Testis (tissue), 2 donors: ENCODE measurements around the gene CHRM2.

Experiments
- CTCF ChIP-seq, 3 experiments: fragments of 450-650 bp in 2 of 3; fragments of 200-600 bp in 1 of 3; sonication (generic) in 1 of 3; IDR thresholded peaks; one replicate each; pipeline ENCODE4 v1.5.1; 2016 to 2019; ENCODE audit warnings: antibody characterized with exemption in 3 of 3, mild to moderate bottlenecking in 2 of 3, moderate library complexity in 1 of 3
- POLR2A ChIP-seq: fragments of 450-650 bp; IDR thresholded peaks from one replicate; pipeline ENCODE4 v1.6.1; 2017; ENCODE audit warnings: antibody characterized with exemption, mild to moderate bottlenecking, moderate library complexity

- TF ChIP-seq CTCF (IDR thresholded peaks at IDR 0.05): no peak
- TF ChIP-seq POLR2A: no peak
Measured at GRCh38 chr7:136925044-136925443, 56.6 kb downstream of the CHRM2 start.
